DOHH2 (cell line): Measurements from ENCODE around the gene MTHFD1.

Experiments used
- H3F3A ChIP-seq: fragments of 200-600 bp; sonication (generic), shearing (Covaris generic); 2 replicates; pipeline ENCODE4 v1.6.0; 2016; ENCODE audit warnings: antibody characterized with exemption, mild to moderate bottlenecking; ENCODE audit not compliant: control insufficient read depth, insufficient read depth
- H3K27ac ChIP-seq: fragments of 200-600 bp; sonication (generic); 2 replicates; pipeline ENCODE4 v1.5.1; 2014; ENCODE audit warnings: low read depth, mild to moderate bottlenecking, low read length, moderate library complexity
- H3K27me3 ChIP-seq: fragments of 200-600 bp; sonication (generic); 2 replicates; pipeline ENCODE4 v1.6.1; 2014; ENCODE audit warnings: mild to moderate bottlenecking, low read length, mixed read lengths; ENCODE audit not compliant: control insufficient read depth
- H3K36me3 ChIP-seq: fragments of 200-600 bp; sonication (generic); 2 replicates; pipeline ENCODE4 v1.6.1; 2014; ENCODE audit warnings: mild to moderate bottlenecking, low read length, moderate library complexity, mixed read lengths; ENCODE audit not compliant: control insufficient read depth
- H3K4me1 ChIP-seq: fragments of 200-600 bp; sonication (generic); 2 replicates; pipeline ENCODE4 v1.6.1; 2014; ENCODE audit warnings: mild to moderate bottlenecking, low read length, mixed read lengths; ENCODE audit not compliant: control insufficient read depth
- H3K4me2 ChIP-seq: fragments of 200-600 bp; sonication (generic); 2 replicates; pipeline ENCODE4 v1.6.0; 2014; ENCODE audit warnings: mild to moderate bottlenecking, low read length, moderate library complexity
- H3K4me3 ChIP-seq: fragments of 200-600 bp; sonication (generic); 2 replicates; pipeline ENCODE4 v1.5.1; 2014; ENCODE audit warnings: mild to moderate bottlenecking, low read length, mixed read lengths
- H3K79me2 ChIP-seq: fragments of 200-600 bp; sonication (generic); 2 replicates; pipeline ENCODE4 v1.6.1; 2014; ENCODE audit warnings: mild to moderate bottlenecking, low read length, mixed read lengths; ENCODE audit not compliant: control insufficient read depth
- H3K9me2 ChIP-seq: fragments of 200-600 bp; sonication (generic); replicated peaks from 2 replicates; pipeline ENCODE4 v1.6.1; 2014; ENCODE audit warnings: mild to moderate bottlenecking, low read length, mixed read lengths; ENCODE audit not compliant: control insufficient read depth
- H3K9me3 ChIP-seq: fragments of 200-600 bp; sonication (generic); 2 replicates; pipeline ENCODE4 v1.6.1; 2014; ENCODE audit warnings: antibody characterized with exemption, low read length, mixed read lengths; ENCODE audit not compliant: control insufficient read depth, insufficient read depth
- H4K20me1 ChIP-seq: fragments of 200-600 bp; sonication (generic); 2 replicates; pipeline ENCODE4 v1.6.0; 2014; ENCODE audit warnings: low read depth, mild to moderate bottlenecking, antibody characterized with exemption, low read length, moderate library complexity; ENCODE audit not compliant: control insufficient read depth, insufficient read depth
- EZH2phosphoT487 ChIP-seq: fragments of 200-600 bp; sonication (generic); IDR thresholded peaks from 2 replicates; pipeline ENCODE4 v1.6.1; 2017; ENCODE audit warnings: borderline replicate concordance, mild to moderate bottlenecking, antibody characterized with exemption, low read length, moderate library complexity, mixed read lengths
- TF ChIP-seq, protein P1 (sequence below): fragments of 200-600 bp; sonication (generic); IDR thresholded peaks from one replicate; pipeline ENCODE4 v1.5.1; 2014; ENCODE audit warnings: antibody characterized with exemption, mild to moderate bottlenecking, low read depth, low read length; ENCODE audit not compliant: poor library complexity, severe bottlenecking

The MTHFD1 gene

DNA sequence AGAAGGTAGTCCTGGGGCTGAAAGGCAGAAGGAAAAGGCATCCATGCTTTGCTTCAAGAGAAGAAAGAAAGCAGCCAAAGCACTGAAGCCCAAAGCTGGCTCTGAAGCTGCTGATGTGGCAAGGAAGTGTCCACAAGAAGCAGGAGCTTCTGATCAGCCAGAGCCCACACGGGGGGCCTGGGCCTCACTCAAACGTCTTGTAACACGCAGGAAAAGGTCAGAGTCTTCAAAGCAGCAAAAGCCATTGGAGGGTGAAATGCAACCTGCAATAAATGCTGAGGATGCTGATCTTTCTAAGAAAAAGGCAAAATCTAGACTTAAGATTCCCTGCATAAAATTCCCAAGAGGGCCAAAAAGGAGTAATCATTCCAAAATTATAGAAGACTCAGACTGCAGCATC, 80.3 kb downstream of the MTHFD1 start:
- Histone ChIP-seq H3K4me3 (no peak overlapping the region), H3K27ac (no peak overlapping the region), H3K4me2 (no peak overlapping the region), H3F3A (peaks cover 38% of the 10 kb centered on the region), H3K9me3 (no peaks in the 10 kb centered on the region), H3K27me3 (peaks cover 18% of the 10 kb centered on the region), H3K79me2 (no peaks in the 10 kb centered on the region), H3K4me1 (peaks cover 36% of the 10 kb centered on the region), H3K9me2 (no peaks in the 10 kb centered on the region), H4K20me1 (peaks cover 4% of the 10 kb centered on the region; the same call in 1 of the 2 replicates), H3K36me3 (no peaks in the 10 kb centered on the region)
- TF ChIP-seq, protein P1, sequence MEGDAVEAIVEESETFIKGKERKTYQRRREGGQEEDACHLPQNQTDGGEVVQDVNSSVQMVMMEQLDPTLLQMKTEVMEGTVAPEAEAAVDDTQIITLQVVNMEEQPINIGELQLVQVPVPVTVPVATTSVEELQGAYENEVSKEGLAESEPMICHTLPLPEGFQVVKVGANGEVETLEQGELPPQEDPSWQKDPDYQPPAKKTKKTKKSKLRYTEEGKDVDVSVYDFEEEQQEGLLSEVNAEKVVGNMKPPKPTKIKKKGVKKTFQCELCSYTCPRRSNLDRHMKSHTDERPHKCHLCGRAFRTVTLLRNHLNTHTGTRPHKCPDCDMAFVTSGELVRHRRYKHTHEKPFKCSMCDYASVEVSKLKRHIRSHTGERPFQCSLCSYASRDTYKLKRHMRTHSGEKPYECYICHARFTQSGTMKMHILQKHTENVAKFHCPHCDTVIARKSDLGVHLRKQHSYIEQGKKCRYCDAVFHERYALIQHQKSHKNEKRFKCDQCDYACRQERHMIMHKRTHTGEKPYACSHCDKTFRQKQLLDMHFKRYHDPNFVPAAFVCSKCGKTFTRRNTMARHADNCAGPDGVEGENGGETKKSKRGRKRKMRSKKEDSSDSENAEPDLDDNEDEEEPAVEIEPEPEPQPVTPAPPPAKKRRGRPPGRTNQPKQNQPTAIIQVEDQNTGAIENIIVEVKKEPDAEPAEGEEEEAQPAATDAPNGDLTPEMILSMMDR = no peak
- no peak for TF ChIP-seq EZH2phosphoT487

DNA sequence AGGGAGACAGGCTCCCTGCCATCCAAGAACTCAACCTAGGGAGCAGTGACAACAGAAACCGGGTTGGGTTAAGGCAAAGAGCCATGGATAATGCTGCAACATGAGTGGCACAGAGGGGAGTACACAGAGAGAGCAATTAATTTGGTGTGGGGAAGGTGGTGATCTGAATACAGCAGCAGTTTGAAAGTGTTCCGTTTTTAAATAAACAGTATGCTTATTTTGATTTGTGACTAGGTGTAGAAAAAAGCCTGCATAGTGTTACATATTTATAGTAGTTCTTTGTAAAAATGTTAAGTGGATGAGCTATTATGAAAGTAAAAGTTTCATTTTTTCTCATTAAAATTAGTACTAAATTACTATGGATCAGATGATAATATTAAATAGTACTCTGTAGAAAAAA, 85.9 kb downstream of the MTHFD1 start:
- no peaks in the 10 kb centered on the region for H3K4me1 ChIP-seq
- peaks cover 9% of the 10 kb centered on the region; the same call in 1 of the 2 replicates for H4K20me1 ChIP-seq
- no peak overlapping the region for H3K27ac ChIP-seq
- H3K36me3 ChIP-seq = peaks cover 14% of the 10 kb centered on the region
- H3K27me3 ChIP-seq = no peaks in the 10 kb centered on the region
- TF ChIP-seq, protein P1 = no peak
- no peak for TF ChIP-seq EZH2phosphoT487
- H3K9me2 ChIP-seq = no peaks in the 10 kb centered on the region
- H3K4me3 ChIP-seq = no peak overlapping the region
- peaks cover 12% of the 10 kb centered on the region for H3F3A ChIP-seq
- H3K9me3 ChIP-seq = no peaks in the 10 kb centered on the region
- H3K79me2 ChIP-seq = peaks cover 9% of the 10 kb centered on the region; the same call in 1 of the 2 replicates
- H3K4me2 ChIP-seq = no peak overlapping the region

DNA sequence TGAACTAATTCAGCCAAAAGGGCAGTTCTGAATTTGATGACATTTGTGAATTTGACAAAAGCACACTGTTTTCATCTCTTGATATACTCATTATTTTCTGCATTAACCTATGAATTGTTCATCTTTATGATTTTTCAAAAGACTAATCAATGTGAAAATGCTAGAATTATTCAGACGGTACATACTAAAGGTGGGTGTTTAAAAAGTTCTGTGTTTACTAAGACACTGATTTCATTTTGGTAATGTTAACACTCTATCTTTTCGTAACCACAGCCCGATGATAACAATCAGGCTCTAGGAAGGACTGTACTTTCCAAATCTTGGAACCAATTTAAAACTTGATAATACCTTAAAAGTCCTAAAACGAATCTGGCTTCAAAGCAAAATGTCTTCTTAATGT, 86.5 kb downstream of the MTHFD1 start:
- no peaks in the 10 kb centered on the region for H3K4me1 ChIP-seq
- H3K4me2 ChIP-seq = no peak overlapping the region
- TF ChIP-seq, protein P1 = no peak
- TF ChIP-seq EZH2phosphoT487 = no peak
- H3K36me3 ChIP-seq = peaks cover 14% of the 10 kb centered on the region
- no peaks in the 10 kb centered on the region for H3K27me3 ChIP-seq
- no peak overlapping the region for H3K4me3 ChIP-seq
- H3K9me2 ChIP-seq = no peaks in the 10 kb centered on the region
- H3K79me2 ChIP-seq = peaks cover 9% of the 10 kb centered on the region; the same call in 1 of the 2 replicates
- H3F3A ChIP-seq = peaks cover 12% of the 10 kb centered on the region
- no peaks in the 10 kb centered on the region for H3K9me3 ChIP-seq
- no peak overlapping the region for H3K27ac ChIP-seq
- peaks cover 9% of the 10 kb centered on the region; the same call in 1 of the 2 replicates for H4K20me1 ChIP-seq
